Neural cell (in vitro differentiated cells): Measurements from ENCODE around the gene CSKMT. TPM values are rescaled to one million over a fixed set of nuclear protein-coding genes. Genes with fewer than 3 reads are reported as not detected.
"Not testable (repeated sequence)": the region's sequence is repeated elsewhere in the genome, so short reads cannot be mapped to it uniquely, and the experiment has no call there.

Experiments used
- H2AFZ ChIP-seq: fragments of 200-600, 300-800 bp; sonication (generic), shearing (Covaris generic); 2 replicates; pipeline ENCODE4 v1.6.0; 2014; ENCODE audit warnings: low read depth, mild to moderate bottlenecking, antibody characterized with exemption, low read length, moderate library complexity
- H3F3A ChIP-seq: fragments of 200-600 bp; shearing (Covaris generic); 2 replicates; pipeline ENCODE4 v1.6.1; 2016; ENCODE audit warnings: mild to moderate bottlenecking, moderate library complexity, mixed read lengths, antibody characterized with exemption, low read length; ENCODE audit not compliant: insufficient read depth, poor library complexity, severe bottlenecking
- H3K27ac ChIP-seq: fragments of 200-600, 300-800 bp; sonication (generic), shearing (Covaris generic); 2 replicates; pipeline ENCODE4 v1.5.1; 2014; ENCODE audit warnings: mild to moderate bottlenecking, low read length, moderate library complexity
- H3K27me3 ChIP-seq: fragments of 300-800, 200-600 bp; sonication (generic), shearing (Covaris generic); 2 replicates; pipeline ENCODE4 v1.6.0; 2014; ENCODE audit warnings: mild to moderate bottlenecking, low read depth, low read length, moderate library complexity; ENCODE audit not compliant: insufficient read depth
- H3K36me3 ChIP-seq: fragments of 300-800, 200-600 bp; sonication (generic), shearing (Covaris generic); 2 replicates; pipeline ENCODE4 v1.5.1; 2014; ENCODE audit warnings: mild to moderate bottlenecking, antibody characterized with exemption, low read length, moderate library complexity; ENCODE audit not compliant: insufficient read depth
- H3K4me2 ChIP-seq: fragments of 300-800, 200-600 bp; sonication (generic), shearing (Covaris generic); 2 replicates; pipeline ENCODE4 v1.6.0; 2014; ENCODE audit warnings: mild to moderate bottlenecking, low read length
- H3K4me3 ChIP-seq: fragments of 300-800, 200-600 bp; sonication (generic), shearing (Covaris generic); 2 replicates; pipeline ENCODE4 v1.5.1; 2014; ENCODE audit warnings: mild to moderate bottlenecking, low read length, moderate library complexity
- H3K79me2 ChIP-seq: fragments of 200-600 bp; shearing (Covaris generic); replicated peaks from 2 replicates; pipeline ENCODE4 v1.6.0; 2014; ENCODE audit warnings: mild to moderate bottlenecking, low read length, moderate library complexity; ENCODE audit not compliant: insufficient read depth
- H3K9ac ChIP-seq: fragments of 300-800, 200-600 bp; sonication (generic), shearing (Covaris generic); 2 replicates; pipeline ENCODE4 v1.6.1; 2016; ENCODE audit warnings: mild to moderate bottlenecking, low read length, mixed read lengths
- H3K9me2 ChIP-seq: fragments of 200-600 bp; shearing (Covaris generic); 2 replicates; pipeline ENCODE4 v1.6.1; 2016; ENCODE audit warnings: mild to moderate bottlenecking, low read length, mixed read lengths; ENCODE audit not compliant: insufficient read depth
- H3K9me3 ChIP-seq: fragments of 200-600, 300-800 bp; sonication (generic), shearing (Covaris generic); 2 replicates; pipeline ENCODE4 v1.6.1; 2016; ENCODE audit warnings: mild to moderate bottlenecking, mixed run types, low read length, moderate library complexity, mixed read lengths
- H4K20me1 ChIP-seq: fragments of 200-600 bp; shearing (Covaris generic); 2 replicates; pipeline ENCODE4 v1.6.1; 2016; ENCODE audit warnings: mild to moderate bottlenecking, mixed run types; ENCODE audit not compliant: insufficient read depth
- CTCF ChIP-seq: fragments of 450-650 bp; IDR thresholded peaks from 2 replicates; pipeline ENCODE4 v1.5.1; 2014; ENCODE audit warnings: antibody characterized with exemption, mild to moderate bottlenecking, moderate library complexity; ENCODE audit not compliant: poor library complexity, severe bottlenecking
- EP300 ChIP-seq: fragments of 450-650 bp; conservative IDR thresholded peaks from 2 replicates; pipeline ENCODE4 v1.6.1; 2014; ENCODE audit warnings: antibody characterized with exemption, mild to moderate bottlenecking, moderate library complexity; ENCODE audit not compliant: poor library complexity, severe bottlenecking
- EZH2 ChIP-seq: fragments of 200-600, 300-800 bp; shearing (Covaris generic), sonication (generic); IDR thresholded peaks from 2 replicates; pipeline ENCODE4 v1.6.1; 2014; ENCODE audit warnings: antibody characterized with exemption, low read length, borderline replicate concordance, mild to moderate bottlenecking; ENCODE audit not compliant: insufficient read depth, poor library complexity, severe bottlenecking
- MXI1 ChIP-seq: fragments of 450-650 bp; conservative IDR thresholded peaks from 2 replicates; pipeline ENCODE4 v1.6.1; 2014; ENCODE audit warnings: antibody characterized with exemption, mild to moderate bottlenecking; ENCODE audit not compliant: poor library complexity, severe bottlenecking
- POLR2AphosphoS5 ChIP-seq: IDR thresholded peaks from 2 replicates; pipeline ENCODE4 v1.6.1; 2012
- RAD21 ChIP-seq: fragments of 450-650 bp; conservative IDR thresholded peaks from 2 replicates; pipeline ENCODE4 v1.6.1; 2014; ENCODE audit warnings: antibody characterized with exemption, mild to moderate bottlenecking, moderate library complexity
- REST ChIP-seq: IDR thresholded peaks from 2 replicates; pipeline ENCODE4 v1.6.1; 2012; ENCODE audit warnings: borderline replicate concordance
- SMC3 ChIP-seq: fragments of 450-650 bp; conservative IDR thresholded peaks from 2 replicates; pipeline ENCODE4 v1.6.1; 2014; ENCODE audit warnings: antibody characterized with exemption, mild to moderate bottlenecking, moderate library complexity; ENCODE audit not compliant: poor library complexity
- TAF1 ChIP-seq: IDR thresholded peaks from 2 replicates; pipeline ENCODE4 v1.6.1; 2012; ENCODE audit warnings: low read depth
- polyA plus RNA-seq: library from polyadenylated mRNA; depleted of rRNA; stranded (reverse); fragments of >200 nt; gene quantifications from 2 replicates; pipeline ENCODE4 v1.2.3, GENCODE V29; 2014

The CSKMT gene
- polyA plus RNA-seq, 1 donor from 2014 or later, result 16.0 TPM

DNA sequence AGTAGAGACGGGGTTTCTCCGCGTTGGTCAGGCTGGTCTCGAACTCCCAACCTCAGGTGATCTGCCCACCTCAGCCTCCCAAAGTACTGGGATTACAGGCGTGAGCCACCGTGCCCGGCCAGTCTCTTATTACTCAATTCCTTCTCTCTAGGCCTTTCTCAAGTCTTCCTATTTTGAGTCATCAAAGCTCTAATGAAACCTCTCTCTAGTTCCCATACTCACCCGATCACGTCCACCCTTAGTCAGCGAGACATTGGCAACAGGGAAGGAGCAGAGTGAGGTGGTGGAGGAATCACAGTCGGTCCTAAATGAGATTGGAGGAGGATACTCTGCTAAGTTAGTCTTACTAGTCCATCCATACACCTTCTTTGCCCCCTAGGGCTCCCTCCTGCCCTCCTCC lies 37.1 kb downstream of the CSKMT start:
- Histone ChIP-seq H3K9me3 (no peaks in the 10 kb centered on the region), H3K36me3 (no peaks in the 10 kb centered on the region), H3K9me2 (no peaks in the 10 kb centered on the region), H3K4me3 (no peak overlapping the region), H3K79me2 (peaks cover 25% of the 10 kb centered on the region), H3K27me3 (no peaks in the 10 kb centered on the region), H3K4me2 (no peak overlapping the region), H3F3A (no peaks in the 10 kb centered on the region), H2AFZ (no peak overlapping the region), H3K27ac (no peak overlapping the region), H4K20me1 (no peaks in the 10 kb centered on the region), H3K9ac (no peak overlapping the region)
- TF ChIP-seq SMC3 (no peak), TAF1 (no peak)

DNA sequence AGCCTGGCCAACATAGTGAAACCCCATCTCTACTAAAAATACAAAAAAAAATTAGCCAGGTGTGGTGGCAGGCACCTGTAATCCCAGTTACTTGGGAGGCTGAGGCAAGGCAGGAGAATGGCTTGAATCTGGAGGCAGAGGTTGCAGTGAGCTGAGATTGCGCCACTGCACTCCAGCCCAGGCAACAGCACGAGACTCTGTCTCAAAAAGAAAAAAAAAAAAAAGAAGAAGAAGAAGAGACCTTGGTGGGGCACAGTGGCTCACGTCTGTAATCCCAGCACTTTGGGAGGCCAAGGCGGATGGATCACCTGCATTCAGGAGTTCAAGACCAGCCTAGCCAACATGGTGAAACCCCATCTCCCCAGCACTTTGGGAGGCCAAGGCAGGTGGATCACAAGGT lies 38.8 kb downstream of the CSKMT start:
- H3K36me3 ChIP-seq, H3F3A ChIP-seq, H3K9me2 ChIP-seq, H3K9me3 ChIP-seq, H3K4me3 ChIP-seq, H3K4me2 ChIP-seq, H4K20me1 ChIP-seq, H3K27ac ChIP-seq, H2AFZ ChIP-seq, H3K9ac ChIP-seq, H3K27me3 ChIP-seq: not testable (repeated sequence)
- H3K79me2 ChIP-seq, result peaks cover 40% of the 10 kb centered on the region

GRCh38 chr11:62705413-62705812 lies 40.3 kb downstream of the CSKMT start:
- no peaks in the 10 kb centered on the region for H3K9me3 ChIP-seq
- no peaks in the 10 kb centered on the region for H3K9me2 ChIP-seq
- H3K4me3 ChIP-seq, result peak overlapping the region; percentile 75
- peaks cover 6% of the 10 kb centered on the region for H3F3A ChIP-seq
- peak overlapping the region; percentile 96 for H3K27ac ChIP-seq
- peak overlapping the region; percentile 99 for H3K9ac ChIP-seq
- H3K4me2 ChIP-seq, result peak overlapping the region; percentile 79
- H4K20me1 ChIP-seq, result no peaks in the 10 kb centered on the region
- H3K79me2 ChIP-seq, result peaks cover 40% of the 10 kb centered on the region
- TF ChIP-seq CTCF (no peak), TAF1 (no peak), EZH2 (no peak)
- no peaks in the 10 kb centered on the region for H3K27me3 ChIP-seq
- H3K36me3 ChIP-seq, result peaks cover 6% of the 10 kb centered on the region
- H2AFZ ChIP-seq, result no peak overlapping the region

GRCh38 chr11:62705880-62706849 lies 41.1 kb downstream of the CSKMT start:
- no peak overlapping the region for H2AFZ ChIP-seq

More at GRCh38 chr11:62705880-62706849, 41.1 kb downstream of the CSKMT start:
- TF ChIP-seq MXI1 (peak; percentile 93), CTCF (no peak), EZH2 (no peak), RAD21 (no peak), POLR2AphosphoS5 (peak; percentile 95), SMC3 (peak; percentile 43), REST (no peak), EP300 (peak; percentile 41), TAF1 (peak; percentile 74)
- Histone ChIP-seq H3F3A (peaks cover 6% of the 10 kb centered on the region), H3K27me3 (no peaks in the 10 kb centered on the region), H3K9ac (peak overlapping the region; percentile 99), H3K4me3 (peak overlapping the region; percentile 75), H3K27ac (peak overlapping the region; percentile 96), H3K79me2 (peaks cover 40% of the 10 kb centered on the region), H4K20me1 (no peaks in the 10 kb centered on the region), H3K9me2 (no peaks in the 10 kb centered on the region), H3K9me3 (no peaks in the 10 kb centered on the region), H3K36me3 (peaks cover 11% of the 10 kb centered on the region), H3K4me2 (peak overlapping the region; percentile 79)
